ENCODE data around the gene KAT5.
"Not testable (repeated sequence)": the region's sequence is repeated elsewhere in the genome, so short reads cannot be mapped to it uniquely, and the experiment has no call there.

KAT5 gene

GRCh38 chr11:65745049-65745448, 33.0 kb downstream of the KAT5 start:
- no peak for DNase-seq

GRCh38 chr11:65762169-65762568, 50.1 kb downstream of the KAT5 start:
- not testable (repeated sequence) for DNase-seq

- DNase-seq, result not testable (repeated sequence)
These were observed 50.8 kb downstream of the KAT5 start for GRCh38 chr11:65762816-65763215.

- no peak for DNase-seq
These were observed 52.4 kb downstream of the KAT5 start for GRCh38 chr11:65764434-65764833.

GRCh38 chr11:65766535-65766934, 54.5 kb downstream of the KAT5 start:
- DNase-seq, result peak; percentile 45

GRCh38 chr11:65767406-65767805, 55.4 kb downstream of the KAT5 start:
- no peak for DNase-seq

GRCh38 chr11:65767806-65768205, 55.8 kb downstream of the KAT5 start:
- not testable (repeated sequence) for DNase-seq
